IPS-11a (cell line): Measurements from ENCODE around the gene KRTAP10-5.
"Not testable (repeated sequence)": the region's sequence is repeated elsewhere in the genome, so short reads cannot be mapped to it uniquely, and the experiment has no call there.

Experiments used
- H3K4me3 ChIP-seq: one replicate; pipeline ENCODE4 v1.5.1; 2013; ENCODE audit warnings: low read depth, low read length, control low read depth

Gene KRTAP10-5

DNA sequence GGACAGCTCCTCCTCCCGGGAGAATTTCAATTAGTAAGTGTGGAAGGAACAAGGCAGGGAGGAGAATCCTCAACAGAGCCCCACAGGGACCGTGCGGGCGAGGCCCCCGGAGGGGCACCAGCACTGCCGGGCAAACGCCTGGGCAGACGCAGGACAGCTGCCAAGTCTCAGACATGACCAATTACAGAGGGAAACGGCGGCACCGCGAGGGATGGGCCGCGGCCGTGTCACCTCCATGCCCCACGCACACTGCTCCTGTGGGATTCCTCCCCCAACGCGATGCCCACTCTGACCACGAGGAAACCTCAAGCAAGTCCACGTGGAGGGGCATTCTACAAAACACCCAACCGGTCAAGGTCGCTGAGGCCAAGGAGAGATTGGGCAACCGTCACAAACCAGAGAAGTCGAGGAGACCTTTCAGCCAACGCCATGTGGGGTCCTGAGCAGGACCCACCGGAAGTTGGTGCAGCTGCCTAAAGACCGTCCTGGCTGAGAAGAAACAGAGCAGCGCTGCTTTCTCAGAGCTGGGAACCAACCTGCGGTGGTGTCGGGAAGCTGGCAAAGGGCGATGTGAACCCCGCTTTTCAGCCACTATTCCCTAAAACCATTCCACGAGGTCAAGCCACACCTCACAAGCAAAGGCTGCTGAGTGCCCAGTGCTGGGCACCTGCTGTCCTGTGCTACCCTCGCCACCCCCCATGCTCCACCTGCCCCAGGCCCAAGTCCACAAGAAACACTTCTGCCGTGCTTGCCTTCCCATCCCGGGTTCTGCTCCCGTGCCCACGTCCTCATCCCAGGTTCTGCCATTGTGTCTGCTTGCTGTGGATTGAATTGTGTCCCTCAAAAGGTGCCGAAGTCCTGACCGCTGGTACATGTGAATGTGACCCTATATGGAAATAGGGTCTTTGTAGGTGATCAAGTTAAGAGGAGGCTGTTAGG is 8.3 kb downstream of the KRTAP10-5 start:
- no peak overlapping the region for H3K4me3 ChIP-seq

DNA sequence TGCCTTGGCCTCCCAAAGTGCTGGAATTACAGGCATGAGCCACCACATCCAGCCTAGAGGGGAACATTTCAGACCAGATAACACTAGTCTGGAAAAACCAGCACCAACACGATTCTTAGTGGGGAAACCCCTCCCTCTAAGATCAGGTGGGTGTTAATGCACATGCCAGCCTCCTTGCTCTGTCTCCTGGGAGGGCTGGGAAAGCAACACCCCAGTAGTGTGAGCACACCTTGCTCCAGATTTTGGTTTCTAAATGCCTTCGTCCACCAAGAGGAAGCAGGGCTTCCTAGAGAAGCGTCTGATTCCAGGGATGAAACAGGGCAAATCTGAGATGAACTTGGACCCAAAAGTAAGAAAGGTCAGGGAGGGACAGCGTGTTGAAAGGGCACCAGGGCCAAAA is 9.1 kb downstream of the KRTAP10-5 start:
- H3K4me3 ChIP-seq, result no peak overlapping the region

GRCh38 chr21:44569861-44570517 is 10.4 kb downstream of the KRTAP10-5 start:
- H3K4me3 ChIP-seq, result no peak overlapping the region

DNA sequence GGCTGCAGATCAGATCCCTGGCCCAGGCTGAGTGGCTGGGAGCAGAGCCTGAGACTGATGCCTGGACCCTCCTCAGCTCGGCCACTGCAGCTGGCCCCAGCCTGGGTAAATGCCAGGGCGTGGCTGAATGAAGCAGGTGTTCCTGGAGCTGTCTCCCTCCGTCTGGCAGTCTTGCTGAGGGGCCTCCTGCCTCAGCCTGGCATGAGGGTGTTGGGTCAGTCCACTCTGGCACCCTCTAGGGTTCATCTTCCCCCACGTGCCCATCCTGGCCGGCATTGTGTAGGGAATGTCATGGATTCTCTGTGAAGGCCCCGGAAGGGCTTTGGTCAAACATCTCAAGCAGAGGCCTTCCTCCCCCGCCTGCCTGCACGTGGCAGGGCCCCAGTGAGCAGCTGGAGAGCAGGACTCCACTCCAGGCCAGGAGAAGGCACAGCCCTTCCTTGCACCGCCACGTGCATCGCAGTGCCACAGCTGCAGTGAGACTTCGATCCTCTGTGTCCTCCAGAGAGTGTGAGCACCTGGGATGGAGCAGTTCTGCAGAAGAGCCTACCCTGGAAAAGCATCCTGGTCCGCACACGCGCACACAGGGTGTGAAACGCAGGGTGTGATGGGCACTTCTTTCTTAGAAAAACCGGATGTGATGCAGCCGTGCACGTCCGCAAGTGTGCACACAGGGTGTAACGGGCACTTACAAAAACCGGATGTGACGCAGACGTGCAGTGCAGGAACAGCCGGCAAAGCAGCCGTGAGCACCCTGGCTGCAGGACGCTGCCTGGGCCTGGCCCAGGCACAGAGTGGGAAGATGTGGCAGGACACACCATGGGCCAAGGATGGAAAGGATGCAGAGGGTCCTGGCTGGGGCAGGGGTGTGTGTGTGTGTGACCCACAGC is 11.5 kb downstream of the KRTAP10-5 start:
- no peak overlapping the region for H3K4me3 ChIP-seq

GRCh38 chr21:44568261-44568660 is 12.1 kb downstream of the KRTAP10-5 start:
- no peak overlapping the region for H3K4me3 ChIP-seq

GRCh38 chr21:44567481-44568171 is 12.8 kb downstream of the KRTAP10-5 start:
- H3K4me3 ChIP-seq, result no peak overlapping the region

- no peak overlapping the region for H3K4me3 ChIP-seq
Measured at GRCh38 chr21:44566403-44566802, 14.0 kb downstream of the KRTAP10-5 start.

GRCh38 chr21:44564886-44565598 is 15.4 kb downstream of the KRTAP10-5 start:
- no peak overlapping the region for H3K4me3 ChIP-seq

DNA sequence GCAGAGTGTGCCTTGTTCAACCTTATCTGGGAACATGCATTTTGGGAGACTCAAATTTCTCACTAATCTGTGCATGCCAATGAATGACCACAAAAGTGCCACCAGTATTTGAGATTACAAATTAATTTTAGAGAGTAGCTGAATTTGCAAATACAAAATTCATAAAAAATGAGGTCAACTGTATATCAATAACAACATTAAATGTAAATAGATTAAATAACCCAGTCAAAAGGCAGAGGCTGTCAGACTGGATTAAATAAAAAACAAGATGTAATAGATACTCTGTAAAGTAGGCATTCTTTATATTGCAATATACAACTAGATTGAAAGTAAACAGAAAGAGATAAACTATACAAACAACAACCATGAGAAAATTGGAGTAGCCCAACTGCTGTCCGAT is 16.3 kb downstream of the KRTAP10-5 start:
- no peak overlapping the region for H3K4me3 ChIP-seq

GRCh38 chr21:44558695-44559094 is 21.7 kb downstream of the KRTAP10-5 start, which contains the start of gene KRTAP10-3:
TSS of gene KRTAP10-3 (minus strand) at chr21:44558795. CDS start at chr21:44558715, 80 bp downstream.
- no peak within 1 kb of the TSS for H3K4me3 ChIP-seq

DNA sequence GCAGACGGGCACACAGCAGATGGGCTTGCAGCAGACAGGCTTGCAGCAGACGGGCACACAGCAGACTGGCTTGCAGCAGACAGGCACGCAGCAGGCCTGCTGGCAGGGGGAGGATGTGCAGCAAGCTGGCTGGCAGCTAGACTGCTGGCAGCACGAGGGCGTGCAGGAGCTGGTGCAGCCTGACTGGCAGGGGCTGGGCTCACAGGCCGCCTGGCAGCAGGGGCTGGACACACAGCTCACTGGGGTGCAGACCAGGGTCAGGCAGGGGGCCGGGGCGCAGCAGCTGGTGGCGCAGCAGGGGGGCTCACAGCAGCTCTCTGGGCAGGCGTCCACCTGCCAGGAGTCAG is 22.1 kb downstream of the KRTAP10-5 start:
- H3K4me3 ChIP-seq, result not testable (repeated sequence)

GRCh38 chr21:44557491-44558328 is 22.7 kb downstream of the KRTAP10-5 start:
- no peak overlapping the region for H3K4me3 ChIP-seq

GRCh38 chr21:44556879-44557278 is 23.5 kb downstream of the KRTAP10-5 start:
- H3K4me3 ChIP-seq, result no peak overlapping the region

- H3K4me3 ChIP-seq, result no peak overlapping the region
Measured at GRCh38 chr21:44555200-44555875, 25.1 kb downstream of the KRTAP10-5 start.

DNA sequence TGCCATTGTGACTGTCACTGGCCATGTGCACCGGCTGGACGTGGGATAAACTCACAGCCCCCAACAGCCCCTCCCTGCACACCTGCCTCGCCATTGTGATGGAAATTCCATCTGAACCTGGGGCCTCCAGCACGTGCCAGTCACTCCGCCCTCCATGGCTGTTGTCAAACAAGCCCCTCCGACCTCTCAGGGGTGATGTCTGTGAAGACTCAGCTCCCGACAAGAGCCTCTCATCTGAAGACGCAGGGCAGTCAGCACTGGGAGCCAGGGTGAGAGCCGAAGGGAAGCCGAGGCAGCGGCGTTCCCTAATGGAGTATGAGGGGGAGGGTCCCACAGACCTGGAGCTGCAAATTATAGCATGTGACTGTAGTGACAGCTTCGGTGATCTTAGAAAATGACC is 27.7 kb downstream of the KRTAP10-5 start:
- no peak overlapping the region for H3K4me3 ChIP-seq

- H3K4me3 ChIP-seq, result no peak overlapping the region
Measured at GRCh38 chr21:44552136-44552535, 28.3 kb downstream of the KRTAP10-5 start.

GRCh38 chr21:44551340-44551961 is 29.0 kb downstream of the KRTAP10-5 start, which contains the start of gene KRTAP10-2:
TSS of gene KRTAP10-2 (minus strand) at chr21:44551505. CDS start at chr21:44551458, 47 bp downstream.
- no peak within 1 kb of the TSS for H3K4me3 ChIP-seq

- no peak overlapping the region for H3K4me3 ChIP-seq
Measured at GRCh38 chr21:44550807-44551206, 29.6 kb downstream of the KRTAP10-5 start.
